Measurements from ENCODE around the gene CR2.
"Not testable (repeated sequence)": the region's sequence is repeated elsewhere in the genome, so short reads cannot be mapped to it uniquely, and the experiment has no call there.

CR2 gene

GRCh38 chr1:207504438-207504837 is 50.3 kb downstream of the CR2 start:
- TF ChIP-seq CTCF (IDR thresholded peaks at IDR 0.05; ENCODE audit: extremely low read depth, missing control alignments): no peak
- no peak for DNase-seq (ENCODE audit: low spot score)

GRCh38 chr1:207510444-207510843 is 56.3 kb downstream of the CR2 start:
- no peak for TF ChIP-seq CTCF (IDR thresholded peaks at IDR 0.05; ENCODE audit: extremely low read depth, missing control alignments)

GRCh38 chr1:207514890-207515289 is 60.8 kb downstream of the CR2 start:
- TF ChIP-seq CTCF (IDR thresholded peaks at IDR 0.05; ENCODE audit: extremely low read depth, missing control alignments): no peak

More at GRCh38 chr1:207510444-207510843, 56.3 kb downstream of the CR2 start:
- no peak for DNase-seq (ENCODE audit: low spot score)

GRCh38 chr1:207516729-207517128 is 62.6 kb downstream of the CR2 start:
- no peak for DNase-seq (ENCODE audit: low spot score)
- no peak for TF ChIP-seq CTCF (IDR thresholded peaks at IDR 0.05; ENCODE audit: extremely low read depth, missing control alignments)

More at GRCh38 chr1:207514890-207515289, 60.8 kb downstream of the CR2 start:
- no peak for DNase-seq (ENCODE audit: low spot score)

- TF ChIP-seq CTCF (IDR thresholded peaks at IDR 0.05; ENCODE audit: extremely low read depth, missing control alignments): no peak
- DNase-seq (ENCODE audit: low spot score): no peak
Measured at GRCh38 chr1:207518608-207519236, 64.6 kb downstream of the CR2 start.

- no peak for TF ChIP-seq CTCF (IDR thresholded peaks at IDR 0.05; ENCODE audit: extremely low read depth, missing control alignments)
- no peak for DNase-seq (ENCODE audit: low spot score)
Measured at GRCh38 chr1:207519505-207520399, 65.6 kb downstream of the CR2 start.

- DNase-seq (ENCODE audit: low spot score): not testable (repeated sequence)
Measured at GRCh38 chr1:207520400-207521345, 66.5 kb downstream of the CR2 start.

GRCh38 chr1:207525239-207525638 is 71.1 kb downstream of the CR2 start:
- not testable (repeated sequence) for DNase-seq (ENCODE audit: low spot score)

- DNase-seq (ENCODE audit: low spot score): not testable (repeated sequence)
Measured at GRCh38 chr1:207528401-207528800, 74.3 kb downstream of the CR2 start.

GRCh38 chr1:207536263-207536662 is 82.1 kb downstream of the CR2 start:
- not testable (repeated sequence) for DNase-seq (ENCODE audit: low spot score)
